CD4-positive, alpha-beta T cell (primary cell): ENCODE measurements around the gene ARSA. TPM values are rescaled to one million over a fixed set of nuclear protein-coding genes. Genes with fewer than 3 reads are reported as not detected.

Experiments used
- ATAC-seq: fragments of 200-7000 bp; cut with Tn5 transposase; one replicate; pipeline ENCODE4 v1.10.0; 2022; ENCODE audit warnings: mild to moderate bottlenecking; ENCODE audit not compliant: poor library complexity
- CTCF ChIA-PET: fragments of 350-600 bp; sonication (Branson Sonifier 250); formaldehyde crosslinking; loops from one replicate; lab custom pipeline; 2021; ENCODE audit warnings: antibody characterized with exemption, inconsistent platforms; lab: Charles Lee
- POLR2A ChIA-PET: fragments of 350-600 bp; sonication (Branson Sonifier 250); formaldehyde crosslinking; loops from one replicate; lab custom pipeline; 2021; ENCODE audit warnings: antibody characterized with exemption, inconsistent platforms; lab: Charles Lee
- DNase-seq, 14 experiments: peaks; one replicate each; pipeline ENCODE4 v3.0.0-alpha.2; 2013 to 2020; ENCODE audit warnings: mixed read lengths in 2 of 14
- H3K27ac ChIP-seq, 2 donors: one replicate each; pipeline versions ENCODE4 v1.5.1 to v1.7.0; 2013; ENCODE audit warnings: low read length in 2 of 2, low read depth in 1 of 2, mild to moderate bottlenecking in 1 of 2
- H3K27me3 ChIP-seq, 2 experiments: 1 replicate in 1 of 2; 2 replicates in 1 of 2; pipeline versions ENCODE4 v1.6.1 to v1.7.0; 2013; ENCODE audit warnings: low read length in 2 of 2, control low read depth in 1 of 2, mild to moderate bottlenecking in 1 of 2, moderate library complexity in 1 of 2; ENCODE audit not compliant: insufficient read depth in 2 of 2, control insufficient read depth in 1 of 2
- H3K36me3 ChIP-seq: one replicate; pipeline ENCODE4 v1.6.1; 2013; ENCODE audit warnings: low read length, control low read depth; ENCODE audit not compliant: insufficient read depth
- H3K4me1 ChIP-seq: one replicate; pipeline ENCODE4 v1.6.1; 2013; ENCODE audit warnings: low read length, control low read depth; ENCODE audit not compliant: insufficient read depth
- H3K4me3 ChIP-seq: one replicate; pipeline ENCODE4 v1.5.1; 2013; ENCODE audit warnings: mild to moderate bottlenecking, low read length, moderate library complexity
- H3K9me3 ChIP-seq, 2 experiments: 1 replicate in 1 of 2; 2 replicates in 1 of 2; pipeline versions ENCODE4 v1.6.1 to v1.7.0; 2013; ENCODE audit warnings: low read length in 2 of 2, mild to moderate bottlenecking in 2 of 2, control low read depth in 1 of 2, moderate library complexity in 1 of 2; ENCODE audit not compliant: control insufficient read depth in 1 of 2, insufficient read depth in 1 of 2
- H3K27ac Mint-ChIP-seq: one replicate; pipeline ENCODE4 v1.8.0; 2020; ENCODE audit warnings: mixed read lengths
- H3K27me3 Mint-ChIP-seq: one replicate; pipeline ENCODE4 v1.8.0; 2021; ENCODE audit warnings: mixed read lengths
- H3K36me3 Mint-ChIP-seq: one replicate; pipeline ENCODE4 v1.8.0; 2021; ENCODE audit warnings: low read depth, mixed read lengths
- H3K4me1 Mint-ChIP-seq: one replicate; pipeline ENCODE4 v1.8.0; 2021; ENCODE audit warnings: low read depth, mixed read lengths
- H3K4me3 Mint-ChIP-seq: one replicate; pipeline ENCODE4 v1.8.0; 2020; ENCODE audit warnings: mild to moderate bottlenecking, mixed read lengths
- H3K9me3 Mint-ChIP-seq: one replicate; pipeline ENCODE4 v1.8.0; 2020; ENCODE audit warnings: mixed read lengths
- CTCF ChIP-seq: fragments of 200-600 bp; IDR thresholded peaks from one replicate; pipeline ENCODE4 v1.8.0; 2022; ENCODE audit warnings: antibody characterized with exemption, mild to moderate bottlenecking
- intact Hi-C, 2 experiments: fragments of 100-400 bp; cut with DNase I in 1 of 2; cut with micrococcal nuclease in 1 of 2; formaldehyde crosslinking; loops; one replicate each; pipeline versions ENCODE4 v1.15.1 to v1.9.0; 2023 to 2025; cut with DNase I, micrococcal nuclease
- total RNA-seq, 174 experiments: library from RNA in 2 of 174; stranded (reverse) in 2 of 174; gene quantifications; one replicate each; pipeline ENCODE4 v1.2.3 and lab custom pipeline; 2021 to 2026

ARSA gene
- total RNA-seq, 2 experiments from 2014 or later = 52.3 to 54.4 TPM

GRCh38 chr22:50577987-50578775 is 49.8 kb downstream of the ARSA start, which contains the start of gene CPT1B:
TSS of gene CPT1B (minus strand) at chr22:50578427. CDS start at chr22:50577915, 512 bp downstream.
- no peaks in the 10 kb centered on the region for H3K27me3 Mint-ChIP-seq
- no peaks in the 10 kb centered on the region for H3K9me3 ChIP-seq
- H3K9me3 Mint-ChIP-seq = no peaks in the 10 kb centered on the region
- H3K4me3 ChIP-seq = no peak within 1 kb of the TSS
- intact Hi-C loops = no loop called here
- H3K27ac Mint-ChIP-seq = no peak within 1 kb of the TSS
- TF ChIP-seq CTCF = no peak
- no peak within 1 kb of the TSS for H3K27ac ChIP-seq
- DNase-seq = peak in 1 of 14 experiments; percentile 17
- ATAC-seq = no peak
- H3K4me1 ChIP-seq = peaks cover 31% of the 10 kb centered on the region
- H3K4me3 Mint-ChIP-seq = peak within 1 kb of the TSS; percentile 48
- H3K36me3 ChIP-seq = peaks cover 25% of the 10 kb centered on the region
- CTCF ChIA-PET = interaction anchor here (1.9 kb wide), 1 partner anchor 16 kb away, joined by 5 read pairs; the partner anchor contains the start of gene SYCE3
- H3K36me3 Mint-ChIP-seq = peaks cover 35% of the 10 kb centered on the region
- no peaks in the 10 kb centered on the region for H3K27me3 ChIP-seq
- POLR2A ChIA-PET = interaction anchor here (1.0 to 2.4 kb wide), 4 partner anchors 30 to 52 kb away, joined by 3 to 11 read pairs (median 8); partner anchors contain the start of genes SCO2 and TYMP
- peaks cover 27% of the 10 kb centered on the region for H3K4me1 Mint-ChIP-seq

- Mint-ChIP-seq H3K4me3 (peak overlapping the region; percentile 48), H3K9me3 (no peaks in the 10 kb centered on the region), H3K27ac (no peak overlapping the region), H3K36me3 (peaks cover 34% of the 10 kb centered on the region), H3K4me1 (peaks cover 23% of the 10 kb centered on the region), H3K27me3 (no peaks in the 10 kb centered on the region)
- intact Hi-C loops = no loop called here
- ChIA-PET POLR2A (interaction anchor here (1.0 to 2.4 kb wide), 4 partner anchors 29 to 52 kb away, joined by 3 to 11 read pairs (median 8); partner anchors contain the start of genes SCO2 and TYMP), CTCF (interaction anchor here (0.9 to 1.9 kb wide), 2 partner anchors 15 to 43 kb away, joined by 3 to 5 read pairs; partner anchors contain the start of gene SYCE3)
- Histone ChIP-seq H3K36me3 (peaks cover 27% of the 10 kb centered on the region), H3K27me3 (no peaks in the 10 kb centered on the region), H3K9me3 (no peaks in the 10 kb centered on the region), H3K27ac (no peak overlapping the region), H3K4me3 (no peak overlapping the region), H3K4me1 (peaks cover 30% of the 10 kb centered on the region)
- ATAC-seq (no peak), DNase-seq (peak in 1 of 14 experiments; percentile 16)
- TF ChIP-seq CTCF = no peak
Observed at GRCh38 chr22:50577697-50577986, 50.3 kb downstream of the ARSA start.

- no peak overlapping the region for H3K27ac Mint-ChIP-seq
- H3K4me1 ChIP-seq = peaks cover 29% of the 10 kb centered on the region
- H3K36me3 ChIP-seq = peaks cover 30% of the 10 kb centered on the region
- H3K4me3 Mint-ChIP-seq = peak overlapping the region; percentile 48
- H3K27me3 ChIP-seq = no peaks in the 10 kb centered on the region
- peaks cover 20% of the 10 kb centered on the region for H3K4me1 Mint-ChIP-seq
- no peak overlapping the region for H3K4me3 ChIP-seq
- DNase-seq (peak in 1 of 14 experiments; percentile 27), ATAC-seq (no peak)
- ChIA-PET CTCF (interaction anchor here (0.9 to 1.9 kb wide), 3 partner anchors 15 to 51 kb away, joined by 3 to 7 read pairs (median 5); partner anchors contain the start of genes SCO2 and SYCE3), POLR2A (interaction anchor here (1.0 to 2.4 kb wide), 5 partner anchors 14 to 51 kb away, joined by 3 to 11 read pairs (median 6); partner anchors contain the start of genes SCO2, SYCE3 and TYMP)
- H3K9me3 ChIP-seq = no peaks in the 10 kb centered on the region
- intact Hi-C loops = no loop called here
- peaks cover 37% of the 10 kb centered on the region for H3K36me3 Mint-ChIP-seq
- no peaks in the 10 kb centered on the region for H3K9me3 Mint-ChIP-seq
- no peak overlapping the region for H3K27ac ChIP-seq
- H3K27me3 Mint-ChIP-seq = no peaks in the 10 kb centered on the region
- no peak for TF ChIP-seq CTCF
Observed at GRCh38 chr22:50576806-50577696, 50.9 kb downstream of the ARSA start.
